ENCODE data around the gene CENPM. TPM values are rescaled to one million over a fixed set of nuclear protein-coding genes. Genes with fewer than 3 reads are reported as not detected.

Gene CENPM
- total RNA-seq, 1 donor from 2014 or later = 9.8 TPM

GRCh38 chr22:41911001-41911611, 35.8 kb downstream of the CENPM start:
- peaks cover 68% of the 10 kb centered on the region for H3K27me3 ChIP-seq (ENCODE audit: control insufficient read depth, insufficient read depth, low read length)
- TF ChIP-seq CTCF (IDR thresholded peaks at IDR 0.05; ENCODE audit: insufficient read depth, low read length, poor library complexity, severe bottlenecking) = no peak
- H3K36me3 ChIP-seq (ENCODE audit: control insufficient read depth, insufficient read depth, low read length) = no peaks in the 10 kb centered on the region
- DNase-seq (ENCODE audit: low read depth) = no peak
- H3K4me3 ChIP-seq (ENCODE audit: low read depth, low read length) = no peak overlapping the region

GRCh38 chr22:41910050-41911000, 36.6 kb downstream of the CENPM start:
- peaks cover 2% of the 10 kb centered on the region for H3K36me3 ChIP-seq (ENCODE audit: control insufficient read depth, insufficient read depth, low read length)
- DNase-seq (ENCODE audit: low read depth) = no peak
- no peak for TF ChIP-seq CTCF (IDR thresholded peaks at IDR 0.05; ENCODE audit: insufficient read depth, low read length, poor library complexity, severe bottlenecking)
- H3K27me3 ChIP-seq (ENCODE audit: control insufficient read depth, insufficient read depth, low read length) = peaks cover 60% of the 10 kb centered on the region
- H3K4me3 ChIP-seq (ENCODE audit: low read depth, low read length) = no peak overlapping the region

GRCh38 chr22:41909310-41910049, 37.5 kb downstream of the CENPM start:
- Histone ChIP-seq H3K36me3 (ENCODE audit: control insufficient read depth, insufficient read depth, low read length) (peaks cover 4% of the 10 kb centered on the region), H3K27me3 (ENCODE audit: control insufficient read depth, insufficient read depth, low read length) (peaks cover 53% of the 10 kb centered on the region), H3K4me3 (ENCODE audit: low read depth, low read length) (no peak overlapping the region)
- no peak for DNase-seq (ENCODE audit: low read depth)
- TF ChIP-seq CTCF (IDR thresholded peaks at IDR 0.05; ENCODE audit: insufficient read depth, low read length, poor library complexity, severe bottlenecking) = no peak

GRCh38 chr22:41908411-41909309, 38.3 kb downstream of the CENPM start:
- Histone ChIP-seq H3K4me3 (ENCODE audit: low read depth, low read length) (no peak overlapping the region), H3K27me3 (ENCODE audit: control insufficient read depth, insufficient read depth, low read length) (peaks cover 47% of the 10 kb centered on the region), H3K36me3 (ENCODE audit: control insufficient read depth, insufficient read depth, low read length) (peaks cover 8% of the 10 kb centered on the region)
- no peak for DNase-seq (ENCODE audit: low read depth)
- TF ChIP-seq CTCF (IDR thresholded peaks at IDR 0.05; ENCODE audit: insufficient read depth, low read length, poor library complexity, severe bottlenecking) = no peak
